ENCODE results near the gene URAD. TPM values are rescaled to one million over a fixed set of nuclear protein-coding genes. Genes with fewer than 3 reads are reported as not detected.

The URAD gene
- total RNA-seq, 1 experiment from 2014 or later = not detected

GRCh38 chr13:27954406-27954851, 34.1 kb downstream of the URAD start:
- DNase-seq = peak; percentile 29
- Histone ChIP-seq H3K9me3 (ENCODE audit: low read length) (no peaks in the 10 kb centered on the region), H3K27ac (ENCODE audit: low read length) (peak overlapping the region; percentile 38), H4K20me1 (ENCODE audit: low read length) (no peaks in the 10 kb centered on the region), H2AFZ (ENCODE audit: low read length) (peak overlapping the region; percentile 95), H3K36me3 (ENCODE audit: low read depth, low read length) (no peaks in the 10 kb centered on the region), H3K27me3 (ENCODE audit: low read length) (no peaks in the 10 kb centered on the region), H3K9ac (ENCODE audit: low read length) (peak overlapping the region; percentile 71), H3K79me2 (ENCODE audit: low read length) (no peaks in the 10 kb centered on the region), H3K4me1 (ENCODE audit: insufficient read depth, low read length) (peaks cover 19% of the 10 kb centered on the region), H3K4me2 (ENCODE audit: low read length) (peak overlapping the region; percentile 91), H3K9me2 (replicated peaks; ENCODE audit: low read length) (no peaks in the 10 kb centered on the region), H3K4me3 (ENCODE audit: low read length) (peak overlapping the region; percentile 74), H3F3A (ENCODE audit: low read length, unreplicated experiment) (no peaks in the 10 kb centered on the region)
- no TSS peak for BruUV-seq (replicated peaks)
- TF ChIP-seq EZH2 (IDR thresholded peaks at IDR 0.05; ENCODE audit: low read length, unreplicated experiment) (no peak), CTCF (conservative IDR thresholded peaks at IDR 0.05; ENCODE audit: low read depth, low read length) (no peak), EZH2phosphoT487 (IDR thresholded peaks at IDR 0.05; ENCODE audit: borderline replicate concordance, low read length) (no peak)
- CTCF ChIA-PET = interaction anchor here (0.6 to 2.3 kb wide), 7 partner anchors 85 to 746 kb away, joined by 3 to 35 read pairs (median 10); partner anchors contain the start of gene MTIF3
- POLR2A ChIA-PET (ENCODE audit: unreplicated experiment) = no interaction called here
- ATAC-seq = peak; percentile 66
- intact Hi-C loops (cut with micrococcal nuclease) = no loop called here

- H3K4me3 ChIP-seq (ENCODE audit: low read length) = peak overlapping the region; percentile 74
- H3K27me3 ChIP-seq (ENCODE audit: low read length) = no peaks in the 10 kb centered on the region
- H3K9me3 ChIP-seq (ENCODE audit: low read length) = no peaks in the 10 kb centered on the region
- peak overlapping the region; percentile 91 for H3K4me2 ChIP-seq (ENCODE audit: low read length)
- peak overlapping the region; percentile 38 for H3K27ac ChIP-seq (ENCODE audit: low read length)
- H3K79me2 ChIP-seq (ENCODE audit: low read length) = no peaks in the 10 kb centered on the region
- CTCF ChIA-PET = interaction anchor here (0.6 to 2.3 kb wide), 11 partner anchors 30 to 746 kb away, joined by 3 to 35 read pairs (median 4); partner anchors contain the start of gene MTIF3
- no TSS peak for BruUV-seq (replicated peaks)
- POLR2A ChIA-PET (ENCODE audit: unreplicated experiment) = interaction anchor here (0.6 to 0.7 kb wide), 3 partner anchors 45 to 171 kb away, joined by 3 to 5 read pairs (median 5); no protein-coding TSS in a partner anchor
- DNase-seq = peak; percentile 79
- peak overlapping the region; percentile 71 for H3K9ac ChIP-seq (ENCODE audit: low read length)
- intact Hi-C loops (cut with micrococcal nuclease) = loop anchor here (1.0 kb wide), 2 partner anchors 85 to 124 kb away; no protein-coding TSS in a partner anchor
- H3K9me2 ChIP-seq (replicated peaks; ENCODE audit: low read length) = no peaks in the 10 kb centered on the region
- H3K4me1 ChIP-seq (ENCODE audit: insufficient read depth, low read length) = peaks cover 19% of the 10 kb centered on the region
- H2AFZ ChIP-seq (ENCODE audit: low read length) = peak overlapping the region; percentile 95
- ATAC-seq = peak; percentile 97
- no peaks in the 10 kb centered on the region for H3K36me3 ChIP-seq (ENCODE audit: low read depth, low read length)
- no peaks in the 10 kb centered on the region for H3F3A ChIP-seq (ENCODE audit: low read length, unreplicated experiment)
- no peaks in the 10 kb centered on the region for H4K20me1 ChIP-seq (ENCODE audit: low read length)
- no peak for TF ChIP-seq EZH2 (IDR thresholded peaks at IDR 0.05; ENCODE audit: low read length, unreplicated experiment)
- peak; percentile 74 for TF ChIP-seq CTCF (conservative IDR thresholded peaks at IDR 0.05; ENCODE audit: low read depth, low read length)
- no peak for TF ChIP-seq EZH2phosphoT487 (IDR thresholded peaks at IDR 0.05; ENCODE audit: borderline replicate concordance, low read length)
Measured at GRCh38 chr13:27953676-27954405, 34.7 kb downstream of the URAD start.

Data from PC-3 (cell line).